Sciatic nerve (tissue), 2 donors: ENCODE results near the gene FEM1A. TPM values are rescaled to one million over a fixed set of nuclear protein-coding genes. Genes with fewer than 3 reads are reported as not detected.
"Not testable (repeated sequence)": the region's sequence is repeated elsewhere in the genome, so short reads cannot be mapped to it uniquely, and the experiment has no call there.

Source experiments
- ATAC-seq: fragments of 200-7000 bp; cut with Tn5 transposase; one replicate; pipeline ENCODE4 v1.9.1; 2020; ENCODE audit warnings: mild to moderate bottlenecking, moderate library complexity
- DNase-seq: peaks from one replicate; pipeline ENCODE4 v3.0.0-alpha.2; 2020; ENCODE audit warnings: low spot score
- intact Hi-C: fragments of 100-400 bp; cut with DNase I; formaldehyde crosslinking; loops from one replicate; pipeline ENCODE4 v1.14.2; 2022
- total RNA-seq: library from RNA; stranded (reverse); fragmentation: NEBNext Ultra II Directional; extraction: Animal tissue kit (Norgen Biotek cat#: 25700); gene quantifications from one replicate; pipeline ENCODE4 v1.2.1, GENCODE V29; 2021
- donor health status: DM: no; HTN: no; CAD: no.
- donor health status: DM: no; HTN: no; CAD: no.

Gene FEM1A
- total RNA-seq, 1 donor from 2014 or later, result 7.5 TPM

- no peak for DNase-seq
- no peak for ATAC-seq
- intact Hi-C loops, result no loop called here
Observed at GRCh38 chr19:4802711-4803110, 11.2 kb downstream of the FEM1A start.

- intact Hi-C loops, result no loop called here
- ATAC-seq, result peak; percentile 43
- DNase-seq, result peak; percentile 73
Observed at GRCh38 chr19:4803736-4804695, 12.5 kb downstream of the FEM1A start.

- intact Hi-C loops, ATAC-seq, DNase-seq: not testable (repeated sequence)
Observed at GRCh38 chr19:4805140-4805539, 13.6 kb downstream of the FEM1A start.

GRCh38 chr19:4806384-4806783 is 14.8 kb downstream of the FEM1A start:
- DNase-seq (no peak), ATAC-seq (no peak)
- intact Hi-C loops, result no loop called here

- DNase-seq (peak; percentile 68), ATAC-seq (peak; percentile 69)
- intact Hi-C loops, result no loop called here
Observed at GRCh38 chr19:4807188-4807587, 15.7 kb downstream of the FEM1A start.

- ATAC-seq (peak; percentile 37), DNase-seq (peak; percentile 91)
- intact Hi-C loops, result loop anchor here (10.0 kb wide), 1 partner anchor 103 kb away; no protein-coding TSS in a partner anchor
Observed at GRCh38 chr19:4811328-4812131, 20.0 kb downstream of the FEM1A start.

- ATAC-seq (no peak), DNase-seq (no peak)
- intact Hi-C loops, result loop anchor here (10.0 kb wide), 1 partner anchor 100 kb away; no protein-coding TSS in a partner anchor
Observed at GRCh38 chr19:4814625-4815425, 23.3 kb downstream of the FEM1A start.

GRCh38 chr19:4815426-4816201 is 24.1 kb downstream of the FEM1A start:
- ATAC-seq, result peak; percentile 98
- intact Hi-C loops, result loop anchor here (10.0 kb wide), 1 partner anchor 99 kb away; no protein-coding TSS in a partner anchor
- peak; percentile 92 for DNase-seq

GRCh38 chr19:4816202-4816949 is 24.8 kb downstream of the FEM1A start:
- intact Hi-C loops, result loop anchor here (10.0 kb wide), 1 partner anchor 98 kb away; no protein-coding TSS in a partner anchor
- ATAC-seq (peak; percentile 28), DNase-seq (no peak)

- DNase-seq (no peak), ATAC-seq (no peak)
- intact Hi-C loops, result loop anchor here (10.0 kb wide), 1 partner anchor 98 kb away; no protein-coding TSS in a partner anchor
Observed at GRCh38 chr19:4816950-4817278, 25.4 kb downstream of the FEM1A start.

GRCh38 chr19:4817467-4818277 is 26.1 kb downstream of the FEM1A start:
- DNase-seq (no peak), ATAC-seq (no peak)
- intact Hi-C loops, result loop anchor here (10.0 kb wide), 1 partner anchor 97 kb away; no protein-coding TSS in a partner anchor

GRCh38 chr19:4821265-4821664 is 29.7 kb downstream of the FEM1A start:
- ATAC-seq (no peak), DNase-seq (no peak)
- intact Hi-C loops, result no loop called here

GRCh38 chr19:4822354-4822753 is 30.8 kb downstream of the FEM1A start:
- DNase-seq, intact Hi-C loops, ATAC-seq: not testable (repeated sequence)

- no peak for DNase-seq
- intact Hi-C loops, result no loop called here
- ATAC-seq, result no peak
Observed at GRCh38 chr19:4823577-4823976, 32.0 kb downstream of the FEM1A start.

- intact Hi-C loops, result no loop called here
- DNase-seq (no peak), ATAC-seq (peak; percentile 12)
Observed at GRCh38 chr19:4829001-4829712, 37.6 kb downstream of the FEM1A start.

GRCh38 chr19:4830332-4830731 is 38.8 kb downstream of the FEM1A start:
- intact Hi-C loops, result no loop called here
- ATAC-seq (no peak), DNase-seq (no peak)
